ENCODE results near the gene EPN1.
A peak's percentile ranks its signal among the peaks of the same experiment; 100 is the strongest.

EPN1 gene

GRCh38 chr19:55674841-55675660 is at the start of gene EPN1:
EPN1 (plus strand) TSS chr19:55675226; CDS start chr19:55678628, 3,402 bp downstream.
- peak; percentile 82 for DNase-seq

- DNase-seq: no peak
Observed at GRCh38 chr19:55626350-55626749, 48.7 kb upstream of the EPN1 start.

- peak; percentile 44 for DNase-seq
Observed at GRCh38 chr19:55632463-55632834, 42.6 kb upstream of the EPN1 start.

- DNase-seq: no peak
Observed at GRCh38 chr19:55633861-55634260, 41.2 kb upstream of the EPN1 start.

GRCh38 chr19:55635334-55635717 is 39.7 kb upstream of the EPN1 start:
- no peak for DNase-seq

GRCh38 chr19:55635856-55636440 is 39.1 kb upstream of the EPN1 start:
- no peak for DNase-seq

- DNase-seq: no peak
Observed at GRCh38 chr19:55636723-55637122, 38.3 kb upstream of the EPN1 start.

GRCh38 chr19:55637534-55637933 is 37.5 kb upstream of the EPN1 start:
- no peak for DNase-seq

- no peak for DNase-seq
Observed at GRCh38 chr19:55638864-55639359, 36.1 kb upstream of the EPN1 start.

GRCh38 chr19:55640043-55640576 is 34.9 kb upstream of the EPN1 start:
- no peak for DNase-seq

GRCh38 chr19:55640577-55641425 is 34.2 kb upstream of the EPN1 start, which contains the start of gene ZNF580:
ZNF580 (plus strand) TSS chr19:55641002; CDS start chr19:55642509, 1,507 bp downstream.
- no peak for DNase-seq

GRCh38 chr19:55641426-55642152 is 33.4 kb upstream of the EPN1 start:
- DNase-seq: no peak

GRCh38 chr19:55642153-55643002 is 32.6 kb upstream of the EPN1 start:
- DNase-seq: no peak

GRCh38 chr19:55643003-55643886 is 31.8 kb upstream of the EPN1 start, which contains the start of gene ZNF581:
ZNF581 (plus strand) TSS chr19:55643649; CDS start chr19:55644572, 923 bp downstream.
- DNase-seq: no peak

GRCh38 chr19:55643887-55644176 is 31.2 kb upstream of the EPN1 start:
- DNase-seq: no peak

GRCh38 chr19:55644191-55644833 is 30.7 kb upstream of the EPN1 start:
- no peak for DNase-seq

GRCh38 chr19:55644842-55645511 is 30.0 kb upstream of the EPN1 start:
- DNase-seq: no peak

GRCh38 chr19:55645512-55645881 is 29.5 kb upstream of the EPN1 start:
- no peak for DNase-seq

All from SIG-M5 (cell line).